H7 (cell line): Measurements from ENCODE around the gene ACRBP. TPM values are rescaled to one million over a fixed set of nuclear protein-coding genes. Genes with fewer than 3 reads are reported as not detected.

Source experiments
- DNase-seq: peaks from one replicate; pipeline ENCODE4 v3.0.0; 2012
- H3K27me3 ChIP-seq: 2 replicates; pipeline ENCODE4 v1.6.0; 2011; ENCODE audit warnings: mild to moderate bottlenecking, low read length; ENCODE audit not compliant: control insufficient read depth, insufficient read depth
- H3K36me3 ChIP-seq: replicated peaks from 2 replicates; pipeline ENCODE4 v1.5.1; 2011; ENCODE audit warnings: low read length; ENCODE audit not compliant: control insufficient read depth, insufficient read depth
- H3K4me3 ChIP-seq: 2 replicates; pipeline ENCODE4 v1.5.1; 2011; ENCODE audit warnings: low read depth, mild to moderate bottlenecking, control low read depth, low read length, moderate library complexity; ENCODE audit not compliant: insufficient read depth
- total RNA-seq: library from RNA; depleted of rRNA; stranded (reverse); fragments of >200 nt; shearing (Covaris generic); gene quantifications from 2 replicates; pipeline ENCODE4 v1.2.3, GENCODE V29; 2014

ACRBP gene
- total RNA-seq, 1 experiment from 2014 or later, result 0.80 TPM

- no peak for DNase-seq
- Histone ChIP-seq H3K4me3 (no peak overlapping the region), H3K36me3 (no peaks in the 10 kb centered on the region), H3K27me3 (no peaks in the 10 kb centered on the region; the same call in 1 of the 2 replicates)
Measured at GRCh38 chr12:6639151-6639801, 8.0 kb downstream of the ACRBP start.

DNA sequence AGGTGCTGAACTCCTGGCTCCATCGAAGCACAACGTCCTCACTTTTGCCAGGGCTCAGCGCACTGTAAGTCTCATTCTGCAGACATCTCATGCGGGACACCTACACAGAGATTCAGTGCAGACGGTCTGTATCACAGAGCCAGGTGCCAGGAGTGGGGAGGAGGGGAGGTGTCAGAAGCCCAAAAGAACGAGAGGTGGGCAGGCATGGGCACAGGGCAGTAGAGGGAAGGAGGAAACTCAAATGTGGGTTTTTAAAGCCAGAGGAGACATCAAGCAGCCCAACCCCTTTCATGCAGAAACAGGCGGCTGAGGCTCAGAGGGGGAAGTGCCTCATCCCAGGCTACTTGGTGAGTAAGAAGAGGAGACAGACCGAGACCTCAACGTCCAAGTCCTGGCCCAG lies 8.9 kb downstream of the ACRBP start:
- no peaks in the 10 kb centered on the region; the same call in 1 of the 2 replicates for H3K27me3 ChIP-seq
- no peak overlapping the region for H3K4me3 ChIP-seq
- peak; percentile 26 for DNase-seq
- H3K36me3 ChIP-seq, result no peaks in the 10 kb centered on the region

DNA sequence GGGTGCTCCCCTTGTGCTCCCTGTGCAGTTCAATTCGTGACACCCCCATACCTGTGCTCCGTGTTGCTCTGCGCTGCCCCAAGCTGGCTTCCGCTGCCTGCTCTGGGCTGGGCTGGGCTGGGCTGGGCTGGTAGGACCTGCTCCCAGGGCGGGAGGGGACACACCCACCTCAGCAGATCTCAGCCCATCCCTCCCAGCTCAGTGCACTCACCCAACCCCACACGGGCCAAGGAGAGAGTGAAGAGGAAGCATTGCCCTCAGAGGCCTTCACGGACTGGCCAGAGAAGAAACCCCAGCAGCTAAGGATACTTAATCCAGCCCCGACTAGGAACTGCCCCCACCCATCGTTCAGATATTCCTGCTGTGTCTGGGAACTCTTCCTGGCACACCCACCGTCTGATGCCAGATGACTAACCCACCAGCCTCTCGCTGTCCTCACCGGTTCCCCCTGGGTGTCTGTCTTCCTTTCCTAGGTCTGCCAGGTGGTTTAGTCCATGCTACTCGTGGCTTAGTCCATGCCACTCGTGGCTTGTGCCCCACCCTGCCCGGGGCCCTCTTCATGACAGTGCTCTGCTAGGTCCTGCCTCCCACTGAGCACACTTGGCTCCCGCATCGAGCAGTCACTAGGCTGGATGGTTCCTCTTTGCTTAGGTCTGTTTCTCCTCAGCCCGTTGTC lies 11.2 kb downstream of the ACRBP start, which contains the start of gene LPAR5:
Gene LPAR5 (minus strand): TSS at position 104 of the 676 bp plus-strand sequence. CDS start 14,711 bp downstream, outside the sequence.
- Histone ChIP-seq H3K36me3 (no peaks in the 10 kb centered on the region), H3K4me3 (no peak within 1 kb of the TSS), H3K27me3 (no peaks in the 10 kb centered on the region)
- DNase-seq, result peak; percentile 73

- no peak overlapping the region for H3K4me3 ChIP-seq
- DNase-seq, result no peak
Measured at GRCh38 chr12:6635375-6635855, 11.8 kb downstream of the ACRBP start.

DNA sequence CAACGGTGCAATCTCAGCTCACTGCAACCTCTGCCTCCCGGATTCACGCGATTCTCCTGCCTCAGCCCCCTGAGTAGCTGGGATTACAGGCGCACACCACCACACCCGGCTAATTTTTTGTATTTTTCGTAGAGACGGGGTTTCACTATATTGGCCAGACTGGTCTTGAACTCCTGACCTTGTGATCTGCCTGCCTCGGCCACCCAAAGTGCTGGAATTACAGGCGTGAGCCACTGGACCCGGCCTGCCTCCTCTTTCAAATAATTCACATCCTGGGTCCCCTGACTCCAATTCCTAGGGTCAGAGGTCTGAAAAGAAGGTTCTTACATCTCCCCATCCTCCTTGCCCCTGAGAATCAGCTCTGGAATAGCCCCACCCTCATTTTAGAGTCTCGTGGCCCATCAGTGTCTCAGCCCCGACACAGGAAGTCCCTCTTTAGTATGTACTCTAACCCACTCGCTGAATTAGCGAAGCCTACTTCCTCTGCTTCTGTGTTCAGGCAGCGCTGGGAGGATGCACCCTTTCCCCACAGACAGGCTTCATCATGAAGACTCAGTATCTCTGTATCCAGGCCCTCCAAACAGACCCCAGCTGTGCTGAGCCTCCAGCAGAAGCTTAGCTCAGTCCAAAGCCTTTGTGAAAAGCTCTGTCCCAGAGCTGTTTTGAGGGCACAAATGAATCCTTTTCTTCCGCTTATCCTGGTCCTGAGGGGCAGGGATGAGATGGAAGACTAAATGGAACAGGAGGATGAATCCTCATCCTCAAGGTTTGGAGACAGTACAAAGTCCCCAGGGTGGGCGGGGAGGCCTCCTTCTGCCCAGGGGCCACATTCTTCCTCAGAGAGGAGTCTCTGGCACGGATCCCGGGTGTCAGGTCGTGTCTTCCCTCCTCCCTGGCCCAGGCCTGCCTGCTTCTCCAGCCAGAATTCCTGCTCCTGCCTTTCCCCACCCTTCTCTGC lies 14.9 kb downstream of the ACRBP start:
- Histone ChIP-seq H3K36me3 (no peaks in the 10 kb centered on the region), H3K4me3 (no peak overlapping the region), H3K27me3 (no peaks in the 10 kb centered on the region)
- DNase-seq, result no peak

More at GRCh38 chr12:6635375-6635855, 11.8 kb downstream of the ACRBP start:
- H3K27me3 ChIP-seq, result no peaks in the 10 kb centered on the region
- no peaks in the 10 kb centered on the region for H3K36me3 ChIP-seq

- H3K36me3 ChIP-seq, result no peaks in the 10 kb centered on the region
- no peaks in the 10 kb centered on the region for H3K27me3 ChIP-seq
- no peak overlapping the region for H3K4me3 ChIP-seq
- no peak for DNase-seq
Measured at GRCh38 chr12:6631549-6631961, 15.7 kb downstream of the ACRBP start.

DNA sequence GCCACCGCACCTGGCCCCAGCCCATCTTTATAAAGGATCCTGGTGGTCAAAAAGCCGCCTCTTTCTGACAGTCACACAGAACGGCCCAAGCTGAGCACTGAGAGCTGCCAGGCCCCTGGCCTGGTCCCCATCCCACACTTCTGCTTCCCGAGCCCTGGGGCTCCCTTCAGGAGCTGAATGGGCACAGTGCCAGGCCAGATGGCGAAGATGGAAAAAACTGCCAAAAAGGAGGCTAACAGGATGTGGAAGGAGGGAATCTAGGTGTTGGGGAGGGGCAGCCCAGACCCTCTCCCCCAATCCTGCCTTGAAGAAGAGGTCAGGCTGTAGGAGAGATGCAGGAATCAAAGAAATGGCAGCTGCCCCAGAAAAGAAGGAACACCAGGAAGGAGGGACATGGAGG lies 16.5 kb downstream of the ACRBP start:
- DNase-seq, result no peak
- Histone ChIP-seq H3K36me3 (no peaks in the 10 kb centered on the region), H3K4me3 (no peak overlapping the region), H3K27me3 (no peaks in the 10 kb centered on the region)

DNA sequence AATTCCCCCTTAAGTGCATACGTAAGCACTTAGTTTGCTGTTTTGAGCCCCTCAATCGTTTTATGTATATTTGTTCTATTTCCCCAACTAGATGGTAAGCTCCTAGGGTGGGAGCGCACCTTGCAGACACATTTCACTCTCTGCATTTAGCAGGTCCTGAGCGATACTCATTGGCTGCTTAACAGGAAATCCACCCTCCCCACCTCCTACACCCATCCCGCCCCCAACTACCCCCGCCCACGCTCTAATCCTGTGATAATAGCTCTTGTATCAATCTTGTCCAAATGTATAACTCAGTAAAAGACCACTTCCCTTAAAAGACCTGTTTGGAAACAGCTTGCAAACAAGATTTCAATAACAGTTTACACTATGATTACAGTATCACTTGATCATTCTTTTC lies 19.6 kb downstream of the ACRBP start:
- Histone ChIP-seq H3K36me3 (no peaks in the 10 kb centered on the region), H3K4me3 (no peak overlapping the region), H3K27me3 (no peaks in the 10 kb centered on the region)
- no peak for DNase-seq

DNA sequence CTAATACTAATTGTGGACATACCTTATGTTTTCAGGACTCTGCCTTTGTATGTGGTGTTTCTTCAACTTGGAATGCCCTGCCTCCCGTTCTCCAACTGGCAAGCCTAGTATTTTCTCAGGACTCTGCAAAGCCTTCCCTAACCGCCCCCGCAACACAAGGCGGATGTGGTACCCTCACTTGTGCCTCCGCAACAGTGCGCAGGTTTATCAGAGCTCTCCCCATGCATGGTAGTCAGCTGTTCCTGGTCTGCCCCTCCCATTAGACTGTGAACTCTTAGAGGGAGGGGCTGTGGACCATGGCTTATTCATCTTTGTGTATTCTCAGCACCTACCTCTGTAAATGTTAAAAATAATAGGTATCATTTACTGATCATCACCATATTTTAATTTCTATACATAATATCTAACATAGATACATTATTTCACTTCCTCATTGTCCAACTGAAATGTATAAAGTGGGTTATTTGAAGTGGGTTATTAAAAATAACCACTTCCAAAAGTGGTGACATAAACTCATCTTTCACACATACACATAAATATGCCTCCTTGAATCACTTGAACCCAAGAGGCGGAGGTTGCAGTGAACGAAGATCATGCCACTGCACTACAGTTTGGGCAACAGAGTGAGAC lies 20.5 kb downstream of the ACRBP start:
- Histone ChIP-seq H3K4me3 (no peak overlapping the region), H3K27me3 (no peaks in the 10 kb centered on the region), H3K36me3 (no peaks in the 10 kb centered on the region)
- no peak for DNase-seq

DNA sequence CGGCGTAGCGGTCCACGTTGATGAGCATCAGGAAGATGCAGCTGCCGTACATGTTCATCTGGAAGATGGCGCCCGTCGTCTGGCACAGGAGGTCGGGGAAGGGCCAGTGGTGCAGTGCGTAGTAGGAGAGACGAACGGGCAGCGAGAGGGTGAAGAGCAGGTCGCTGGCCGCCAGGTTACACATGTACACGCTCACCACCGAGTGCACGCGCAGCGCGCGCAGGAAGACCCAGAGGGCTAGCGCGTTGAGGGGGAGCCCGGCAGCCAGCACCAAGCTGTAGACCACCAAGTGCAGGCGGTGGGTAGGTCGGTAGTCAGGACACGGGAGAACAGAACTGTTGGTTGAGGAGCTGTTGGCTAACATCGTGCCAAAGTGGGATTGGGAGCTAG lies 26.4 kb downstream of the ACRBP start:
- no peak for DNase-seq
- Histone ChIP-seq H3K27me3 (peaks cover 17% of the 10 kb centered on the region), H3K36me3 (no peaks in the 10 kb centered on the region), H3K4me3 (no peak overlapping the region)

GRCh38 chr12:6620137-6620884 lies 26.9 kb downstream of the ACRBP start:
- Histone ChIP-seq H3K36me3 (no peaks in the 10 kb centered on the region), H3K4me3 (peak overlapping the region; percentile 37), H3K27me3 (peaks cover 17% of the 10 kb centered on the region)
- DNase-seq, result peak; percentile 93

GRCh38 chr12:6618483-6619225 lies 28.6 kb downstream of the ACRBP start:
- no peak for DNase-seq
- Histone ChIP-seq H3K36me3 (no peaks in the 10 kb centered on the region), H3K27me3 (peaks cover 17% of the 10 kb centered on the region), H3K4me3 (no peak overlapping the region)

- no peak for DNase-seq
Measured at GRCh38 chr12:6615802-6616201, 31.4 kb downstream of the ACRBP start.

More at GRCh38 chr12:6615802-6616201, 31.4 kb downstream of the ACRBP start:
- H3K4me3 ChIP-seq, result no peak overlapping the region
- H3K36me3 ChIP-seq, result no peaks in the 10 kb centered on the region
- H3K27me3 ChIP-seq, result peaks cover 12% of the 10 kb centered on the region
